Ishikawa (cell line): ENCODE data around the gene SERPINB10.

ENCODE experiments used
- CEBPB ChIP-seq: IDR thresholded peaks from 2 replicates; pipeline ENCODE4 v1.6.1; 2012
- CREB1 ChIP-seq: IDR thresholded peaks from 2 replicates; pipeline ENCODE4 v1.6.1; 2012; ENCODE audit warnings: low read depth
- EGR1 ChIP-seq: IDR thresholded peaks from 2 replicates; pipeline ENCODE4 v1.6.1; 2012
- EP300 ChIP-seq: IDR thresholded peaks from 2 replicates; pipeline ENCODE4 v1.6.1; 2012; ENCODE audit warnings: borderline replicate concordance
- FOXM1 ChIP-seq: IDR thresholded peaks from 2 replicates; pipeline ENCODE4 v1.6.1; 2012; ENCODE audit warnings: low read depth, borderline replicate concordance
- NFIC ChIP-seq: IDR thresholded peaks from 2 replicates; pipeline ENCODE4 v1.6.1; 2012
- RAD21 ChIP-seq: IDR thresholded peaks from 2 replicates; pipeline ENCODE4 v1.6.1; 2012; ENCODE audit warnings: low read depth
- TAF1 ChIP-seq: IDR thresholded peaks from 2 replicates; pipeline ENCODE4 v1.6.1; 2012; ENCODE audit warnings: low read depth, mild to moderate bottlenecking
- TCF12 ChIP-seq: IDR thresholded peaks from 2 replicates; pipeline ENCODE4 v1.6.1; 2012; ENCODE audit warnings: low read depth
- TEAD4 ChIP-seq: IDR thresholded peaks from 2 replicates; pipeline ENCODE4 v1.6.1; 2012
- YY1 ChIP-seq: IDR thresholded peaks from 2 replicates; pipeline ENCODE4 v1.6.1; 2012; ENCODE audit warnings: low read depth
- ZBTB7A ChIP-seq: IDR thresholded peaks from 2 replicates; pipeline ENCODE4 v1.6.1; 2012; ENCODE audit warnings: low read depth
- TF ChIP-seq, protein P1 (sequence below): IDR thresholded peaks from 2 replicates; pipeline ENCODE4 v1.6.1; 2012; ENCODE audit warnings: low read depth, mild to moderate bottlenecking
- TF ChIP-seq, protein P2 (sequence below): IDR thresholded peaks from 2 replicates; pipeline ENCODE4 v1.6.1; 2012
- TF ChIP-seq, protein P3 (sequence below): IDR thresholded peaks from 2 replicates; pipeline ENCODE4 v1.6.1; 2012

The SERPINB10 gene

DNA sequence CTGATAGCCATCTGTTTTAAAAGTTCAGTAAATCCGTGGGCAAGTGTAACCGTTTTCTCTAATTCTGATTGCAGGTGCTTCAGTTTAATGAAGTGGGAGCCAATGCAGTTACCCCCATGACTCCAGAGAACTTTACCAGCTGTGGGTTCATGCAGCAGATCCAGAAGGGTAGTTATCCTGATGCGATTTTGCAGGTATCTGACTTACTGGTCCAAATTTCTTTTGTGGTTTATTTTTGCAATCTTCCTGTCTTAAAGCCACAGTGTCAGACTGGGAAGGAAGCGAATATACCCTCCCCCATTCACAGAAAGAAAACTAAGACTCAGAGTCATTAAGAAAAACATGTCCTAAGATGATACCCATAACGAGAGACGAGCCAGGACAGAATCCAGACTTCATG is 12.6 kb upstream of the SERPINB10 start:
- no peak for TF ChIP-seq YY1

DNA sequence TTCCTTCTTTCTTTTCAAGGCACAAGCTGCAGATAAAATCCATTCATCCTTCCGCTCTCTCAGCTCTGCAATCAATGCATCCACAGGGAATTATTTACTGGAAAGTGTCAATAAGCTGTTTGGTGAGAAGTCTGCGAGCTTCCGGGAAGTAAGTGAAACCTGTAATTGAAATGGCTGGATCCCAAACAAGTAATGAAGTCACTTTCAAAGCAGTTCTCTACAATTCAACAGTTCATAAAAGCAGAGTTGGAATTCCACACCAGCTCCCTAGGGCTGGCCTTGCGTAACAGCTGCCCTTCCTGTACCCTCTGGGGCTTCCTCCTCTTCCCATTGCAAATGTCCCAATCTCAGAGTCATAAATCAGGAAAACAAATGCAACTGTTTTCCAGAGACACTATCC is 10.7 kb upstream of the SERPINB10 start:
- TF ChIP-seq, protein P1, sequence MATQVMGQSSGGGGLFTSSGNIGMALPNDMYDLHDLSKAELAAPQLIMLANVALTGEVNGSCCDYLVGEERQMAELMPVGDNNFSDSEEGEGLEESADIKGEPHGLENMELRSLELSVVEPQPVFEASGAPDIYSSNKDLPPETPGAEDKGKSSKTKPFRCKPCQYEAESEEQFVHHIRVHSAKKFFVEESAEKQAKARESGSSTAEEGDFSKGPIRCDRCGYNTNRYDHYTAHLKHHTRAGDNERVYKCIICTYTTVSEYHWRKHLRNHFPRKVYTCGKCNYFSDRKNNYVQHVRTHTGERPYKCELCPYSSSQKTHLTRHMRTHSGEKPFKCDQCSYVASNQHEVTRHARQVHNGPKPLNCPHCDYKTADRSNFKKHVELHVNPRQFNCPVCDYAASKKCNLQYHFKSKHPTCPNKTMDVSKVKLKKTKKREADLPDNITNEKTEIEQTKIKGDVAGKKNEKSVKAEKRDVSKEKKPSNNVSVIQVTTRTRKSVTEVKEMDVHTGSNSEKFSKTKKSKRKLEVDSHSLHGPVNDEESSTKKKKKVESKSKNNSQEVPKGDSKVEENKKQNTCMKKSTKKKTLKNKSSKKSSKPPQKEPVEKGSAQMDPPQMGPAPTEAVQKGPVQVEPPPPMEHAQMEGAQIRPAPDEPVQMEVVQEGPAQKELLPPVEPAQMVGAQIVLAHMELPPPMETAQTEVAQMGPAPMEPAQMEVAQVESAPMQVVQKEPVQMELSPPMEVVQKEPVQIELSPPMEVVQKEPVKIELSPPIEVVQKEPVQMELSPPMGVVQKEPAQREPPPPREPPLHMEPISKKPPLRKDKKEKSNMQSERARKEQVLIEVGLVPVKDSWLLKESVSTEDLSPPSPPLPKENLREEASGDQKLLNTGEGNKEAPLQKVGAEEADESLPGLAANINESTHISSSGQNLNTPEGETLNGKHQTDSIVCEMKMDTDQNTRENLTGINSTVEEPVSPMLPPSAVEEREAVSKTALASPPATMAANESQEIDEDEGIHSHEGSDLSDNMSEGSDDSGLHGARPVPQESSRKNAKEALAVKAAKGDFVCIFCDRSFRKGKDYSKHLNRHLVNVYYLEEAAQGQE: no peak

DNA sequence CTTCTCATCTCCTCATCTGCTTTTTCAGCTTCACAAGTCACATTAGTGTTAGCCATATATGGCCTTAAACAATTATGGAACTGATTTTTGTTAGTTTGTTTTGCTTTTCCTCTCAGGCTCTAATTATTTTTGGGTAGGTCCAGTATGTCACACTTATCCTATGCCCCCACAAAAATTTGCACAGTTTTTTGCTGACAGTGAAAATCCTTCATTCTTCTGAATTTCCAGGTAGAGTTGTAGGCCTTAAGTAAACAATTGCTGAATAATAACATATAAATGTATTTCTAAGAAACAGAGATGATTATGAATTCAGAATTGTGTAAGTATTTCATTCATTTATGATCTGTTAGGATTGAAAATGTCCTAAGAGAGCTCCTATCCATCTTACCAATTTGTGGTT is 8.6 kb upstream of the SERPINB10 start:
- no peak for TF ChIP-seq RAD21
- no peak for TF ChIP-seq YY1
- no peak for TF ChIP-seq TCF12
- no peak for TF ChIP-seq EGR1
- no peak for TF ChIP-seq CEBPB
- TF ChIP-seq ZBTB7A: no peak
- no peak for TF ChIP-seq FOXM1
- TF ChIP-seq NFIC: no peak
- no peak for TF ChIP-seq CREB1
- TF ChIP-seq, protein P1: no peak
- TF ChIP-seq, protein P2, sequence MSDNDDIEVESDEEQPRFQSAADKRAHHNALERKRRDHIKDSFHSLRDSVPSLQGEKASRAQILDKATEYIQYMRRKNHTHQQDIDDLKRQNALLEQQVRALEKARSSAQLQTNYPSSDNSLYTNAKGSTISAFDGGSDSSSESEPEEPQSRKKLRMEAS: no peak
- TF ChIP-seq, protein P3, sequence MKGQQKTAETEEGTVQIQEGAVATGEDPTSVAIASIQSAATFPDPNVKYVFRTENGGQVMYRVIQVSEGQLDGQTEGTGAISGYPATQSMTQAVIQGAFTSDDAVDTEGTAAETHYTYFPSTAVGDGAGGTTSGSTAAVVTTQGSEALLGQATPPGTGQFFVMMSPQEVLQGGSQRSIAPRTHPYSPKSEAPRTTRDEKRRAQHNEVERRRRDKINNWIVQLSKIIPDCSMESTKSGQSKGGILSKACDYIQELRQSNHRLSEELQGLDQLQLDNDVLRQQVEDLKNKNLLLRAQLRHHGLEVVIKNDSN: no peak
- TF ChIP-seq TEAD4: no peak
- no peak for TF ChIP-seq EP300
- TF ChIP-seq TAF1: no peak

DNA sequence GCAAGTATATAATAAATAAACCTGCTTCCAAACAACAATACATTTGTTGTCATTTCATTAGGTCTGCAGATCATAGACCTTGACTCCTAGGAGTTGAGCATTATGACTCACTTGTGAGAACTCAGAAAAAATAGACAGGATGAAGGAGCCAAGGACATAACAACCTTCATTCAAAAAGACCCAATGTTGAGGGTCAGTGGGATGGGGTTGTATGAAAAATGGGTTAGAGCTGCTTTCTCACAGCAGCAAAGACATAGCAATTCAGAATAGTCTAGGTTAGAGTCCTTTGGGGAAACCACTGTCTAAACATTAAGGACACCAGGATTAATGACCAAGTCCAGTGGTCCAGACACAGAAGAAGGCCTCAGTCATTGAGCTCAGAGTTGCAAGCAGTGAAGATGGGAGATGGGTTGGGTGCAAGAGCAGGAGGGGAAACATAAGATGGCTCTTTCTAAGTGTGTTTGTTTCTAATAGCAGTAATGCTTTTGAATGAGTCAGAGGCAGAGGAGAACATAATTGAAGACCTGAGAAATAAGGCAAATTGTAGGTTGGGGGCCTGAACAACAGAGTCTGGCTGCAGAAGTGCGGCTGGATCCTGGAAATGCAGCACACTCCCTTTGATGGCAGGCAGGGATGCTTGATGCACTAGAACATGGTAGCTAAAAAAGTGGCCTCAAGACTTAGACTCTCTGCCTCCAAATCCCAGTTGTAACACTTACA is 3.7 kb upstream of the SERPINB10 start:
- no peak for TF ChIP-seq RAD21
- no peak for TF ChIP-seq NFIC
- TF ChIP-seq TCF12: no peak
- no peak for TF ChIP-seq EGR1
- TF ChIP-seq CREB1: no peak
- TF ChIP-seq, protein P2: no peak
- TF ChIP-seq, protein P1: no peak
- TF ChIP-seq ZBTB7A: no peak
- TF ChIP-seq EP300: no peak
- TF ChIP-seq TAF1: no peak
- TF ChIP-seq YY1: no peak
- TF ChIP-seq, protein P3: no peak
- TF ChIP-seq CEBPB: no peak
- TF ChIP-seq TEAD4: no peak
- no peak for TF ChIP-seq FOXM1

DNA sequence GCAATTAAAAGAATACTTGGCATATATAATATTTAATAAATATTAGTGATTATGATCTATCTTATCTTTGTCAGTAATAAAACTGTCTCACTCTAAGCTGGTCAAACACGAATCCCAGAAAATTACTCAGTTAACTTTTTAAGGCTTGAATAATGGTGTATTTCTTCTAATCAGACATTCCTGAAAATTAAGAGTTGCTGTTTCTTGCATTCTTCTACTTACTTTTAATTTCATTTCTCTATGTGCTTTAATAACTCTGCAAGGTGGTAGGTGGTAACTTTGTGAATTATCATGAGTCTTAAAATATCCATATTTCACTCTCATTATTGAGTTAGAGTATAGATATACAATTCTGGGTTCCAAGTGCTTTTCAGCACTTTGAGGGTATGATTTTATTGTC is 3.1 kb upstream of the SERPINB10 start:
- TF ChIP-seq TEAD4: no peak
- TF ChIP-seq, protein P1: no peak
- no peak for TF ChIP-seq CEBPB
- TF ChIP-seq, protein P3: no peak
- TF ChIP-seq CREB1: no peak
- TF ChIP-seq TCF12: no peak
- TF ChIP-seq EGR1: no peak
- TF ChIP-seq RAD21: no peak
- TF ChIP-seq, protein P2: no peak
- no peak for TF ChIP-seq YY1
- no peak for TF ChIP-seq FOXM1
- TF ChIP-seq EP300: no peak
- TF ChIP-seq ZBTB7A: no peak
- TF ChIP-seq NFIC: no peak
- TF ChIP-seq TAF1: no peak
